Panc1 (cell line): Measurements from ENCODE around the gene ATG14. TPM values are rescaled to one million over a fixed set of nuclear protein-coding genes. Genes with fewer than 3 reads are reported as not detected.
"Not testable (repeated sequence)": the region's sequence is repeated elsewhere in the genome, so short reads cannot be mapped to it uniquely, and the experiment has no call there.

Experiments used
- ATAC-seq: fragments of 200-7000 bp; cut with Tn5 transposase; 2 replicates; pipeline ENCODE4 v1.9.1; 2020; ENCODE audit warnings: mild to moderate bottlenecking, moderate library complexity
- BruUV-seq: library from RNA; stranded (reverse); fragments of 400-500 nt; replicated peaks from 2 replicates; lab custom pipeline; 2021; lab: Mats Ljungman, UMichigan
- CTCF ChIA-PET: fragments of 300-600 bp; sonication (Branson Sonifier 250); formaldehyde crosslinking; loops from one replicate; lab custom pipeline; 2022; ENCODE audit warnings: antibody characterized with exemption; lab: Charles Lee
- POLR2A ChIA-PET: fragments of 300-600 bp; sonication (Branson Sonifier 250); formaldehyde crosslinking; loops from one replicate; lab custom pipeline; 2022; ENCODE audit warnings: antibody characterized with exemption; lab: Charles Lee
- DNase-seq: peaks from one replicate; pipeline ENCODE4 v3.0.0-alpha.2; 2010; ENCODE audit warnings: low read depth, low spot score
- H3K27ac ChIP-seq: 2 replicates; pipeline ENCODE4 v1.5.1; 2011; ENCODE audit warnings: mild to moderate bottlenecking, low read length, inconsistent platforms
- H3K27me3 ChIP-seq: fragments of 200-500 bp; sonication (Bioruptor generic); 2 replicates; pipeline ENCODE4 v1.6.0; 2014; ENCODE audit warnings: low read length, inconsistent platforms; ENCODE audit not compliant: control insufficient read depth, insufficient read depth
- H3K36me3 ChIP-seq: fragments of 200-500 bp; sonication (Bioruptor generic); 2 replicates; pipeline ENCODE4 v1.5.1; 2014; ENCODE audit warnings: inconsistent platforms, mild to moderate bottlenecking, low read length, moderate library complexity; ENCODE audit not compliant: control insufficient read depth, insufficient read depth
- H3K4me1 ChIP-seq: 2 replicates; pipeline ENCODE4 v1.5.1; 2011; ENCODE audit warnings: inconsistent platforms, mild to moderate bottlenecking, low read length, moderate library complexity; ENCODE audit not compliant: control insufficient read depth, insufficient read depth
- H3K4me3 ChIP-seq, 2 experiments: 2 replicates each; pipeline ENCODE4 v1.5.1; 2011 to 2012; ENCODE audit warnings: low read depth in 2 of 2, low read length in 2 of 2, mild to moderate bottlenecking in 2 of 2, inconsistent platforms in 1 of 2, moderate library complexity in 1 of 2
- H3K9me3 ChIP-seq: fragments of 200-500 bp; sonication (Bioruptor generic); 2 replicates; pipeline ENCODE4 v1.5.1; 2014; ENCODE audit warnings: low read depth, mild to moderate bottlenecking, inconsistent platforms, low read length, moderate library complexity; ENCODE audit not compliant: control insufficient read depth, insufficient read depth
- POLR2AphosphoS5 ChIP-seq: IDR thresholded peaks from 2 replicates; pipeline ENCODE4 v1.6.1; 2012; ENCODE audit warnings: mild to moderate bottlenecking, low read depth, low read length, moderate library complexity
- SIN3A ChIP-seq: IDR thresholded peaks from 2 replicates; pipeline ENCODE4 v1.6.1; 2012; ENCODE audit warnings: low read depth, mild to moderate bottlenecking, low read length, moderate library complexity, borderline replicate concordance; ENCODE audit not compliant: insufficient read depth
- TCF7L2 ChIP-seq: IDR thresholded peaks from 2 replicates; pipeline ENCODE4 v1.6.1; 2011; ENCODE audit warnings: mild to moderate bottlenecking, low read depth, low read length, inconsistent platforms
- in situ Hi-C: cut with HindIII; loops from 2 replicates; pipeline ENCODE4 v1.10.0; 2016; ENCODE audit warnings: low sequenced_read_pairs, low pct_unique_long_range_greater_than_20kb
- intact Hi-C: fragments of 100-400 bp; cut with micrococcal nuclease; formaldehyde crosslinking; loops from one replicate; pipeline ENCODE4 v1.10.0; 2022; ENCODE audit not compliant: unreplicated experiment
- total RNA-seq: library from RNA; stranded (reverse); gene quantifications from one replicate; pipeline ENCODE4 v1.2.1, GENCODE V29; 2021; ENCODE audit not compliant: unreplicated experiment
- TF ChIP-seq, protein P1 (sequence below), 2 experiments: IDR thresholded peaks; 2 replicates each; pipeline ENCODE4 v1.6.1; 2011 to 2012; ENCODE audit warnings: low read depth in 2 of 2, control low read depth in 1 of 2, low read length in 1 of 2, mild to moderate bottlenecking in 1 of 2, moderate library complexity in 1 of 2; ENCODE audit not compliant: insufficient read depth in 1 of 2
- TF ChIP-seq, protein P2 (sequence below): fragments of 450-650 bp; IDR thresholded peaks from 2 replicates; pipeline ENCODE4 v1.5.1; 2017; ENCODE audit warnings: mild to moderate bottlenecking

Gene ATG14
- total RNA-seq, 1 experiment from 2014 or later = 7.1 TPM

DNA sequence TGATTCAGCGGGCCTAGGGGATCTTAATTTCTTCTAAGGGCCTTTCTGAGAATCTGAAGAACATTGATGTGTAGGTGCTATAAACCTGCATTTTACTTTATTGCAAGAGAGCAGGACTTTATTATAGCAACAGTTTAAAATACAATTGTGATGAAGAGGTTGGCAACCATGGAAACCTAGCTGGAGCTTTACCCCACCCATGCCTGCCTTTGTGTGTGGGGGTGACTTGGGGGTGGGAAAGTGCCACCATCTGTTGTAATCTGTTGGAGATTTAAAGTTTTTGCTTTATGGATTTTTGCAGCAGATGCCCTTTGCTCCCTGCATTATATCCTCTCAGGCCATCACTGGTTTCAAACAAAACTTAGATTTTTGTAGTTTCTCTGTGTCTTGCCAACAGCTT is 64.6 kb downstream of the ATG14 start:
- TF ChIP-seq SIN3A = no peak
- TF ChIP-seq TCF7L2 = no peak
- TF ChIP-seq, protein P1, sequence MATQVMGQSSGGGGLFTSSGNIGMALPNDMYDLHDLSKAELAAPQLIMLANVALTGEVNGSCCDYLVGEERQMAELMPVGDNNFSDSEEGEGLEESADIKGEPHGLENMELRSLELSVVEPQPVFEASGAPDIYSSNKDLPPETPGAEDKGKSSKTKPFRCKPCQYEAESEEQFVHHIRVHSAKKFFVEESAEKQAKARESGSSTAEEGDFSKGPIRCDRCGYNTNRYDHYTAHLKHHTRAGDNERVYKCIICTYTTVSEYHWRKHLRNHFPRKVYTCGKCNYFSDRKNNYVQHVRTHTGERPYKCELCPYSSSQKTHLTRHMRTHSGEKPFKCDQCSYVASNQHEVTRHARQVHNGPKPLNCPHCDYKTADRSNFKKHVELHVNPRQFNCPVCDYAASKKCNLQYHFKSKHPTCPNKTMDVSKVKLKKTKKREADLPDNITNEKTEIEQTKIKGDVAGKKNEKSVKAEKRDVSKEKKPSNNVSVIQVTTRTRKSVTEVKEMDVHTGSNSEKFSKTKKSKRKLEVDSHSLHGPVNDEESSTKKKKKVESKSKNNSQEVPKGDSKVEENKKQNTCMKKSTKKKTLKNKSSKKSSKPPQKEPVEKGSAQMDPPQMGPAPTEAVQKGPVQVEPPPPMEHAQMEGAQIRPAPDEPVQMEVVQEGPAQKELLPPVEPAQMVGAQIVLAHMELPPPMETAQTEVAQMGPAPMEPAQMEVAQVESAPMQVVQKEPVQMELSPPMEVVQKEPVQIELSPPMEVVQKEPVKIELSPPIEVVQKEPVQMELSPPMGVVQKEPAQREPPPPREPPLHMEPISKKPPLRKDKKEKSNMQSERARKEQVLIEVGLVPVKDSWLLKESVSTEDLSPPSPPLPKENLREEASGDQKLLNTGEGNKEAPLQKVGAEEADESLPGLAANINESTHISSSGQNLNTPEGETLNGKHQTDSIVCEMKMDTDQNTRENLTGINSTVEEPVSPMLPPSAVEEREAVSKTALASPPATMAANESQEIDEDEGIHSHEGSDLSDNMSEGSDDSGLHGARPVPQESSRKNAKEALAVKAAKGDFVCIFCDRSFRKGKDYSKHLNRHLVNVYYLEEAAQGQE (IDR thresholded peaks at IDR 0.05; ENCODE audit: insufficient read depth in 1 of 2, low read depth in 2 of 2, low read length in 1 of 2) = no peak
- no peak for TF ChIP-seq POLR2AphosphoS5
- TF ChIP-seq, protein P2, sequence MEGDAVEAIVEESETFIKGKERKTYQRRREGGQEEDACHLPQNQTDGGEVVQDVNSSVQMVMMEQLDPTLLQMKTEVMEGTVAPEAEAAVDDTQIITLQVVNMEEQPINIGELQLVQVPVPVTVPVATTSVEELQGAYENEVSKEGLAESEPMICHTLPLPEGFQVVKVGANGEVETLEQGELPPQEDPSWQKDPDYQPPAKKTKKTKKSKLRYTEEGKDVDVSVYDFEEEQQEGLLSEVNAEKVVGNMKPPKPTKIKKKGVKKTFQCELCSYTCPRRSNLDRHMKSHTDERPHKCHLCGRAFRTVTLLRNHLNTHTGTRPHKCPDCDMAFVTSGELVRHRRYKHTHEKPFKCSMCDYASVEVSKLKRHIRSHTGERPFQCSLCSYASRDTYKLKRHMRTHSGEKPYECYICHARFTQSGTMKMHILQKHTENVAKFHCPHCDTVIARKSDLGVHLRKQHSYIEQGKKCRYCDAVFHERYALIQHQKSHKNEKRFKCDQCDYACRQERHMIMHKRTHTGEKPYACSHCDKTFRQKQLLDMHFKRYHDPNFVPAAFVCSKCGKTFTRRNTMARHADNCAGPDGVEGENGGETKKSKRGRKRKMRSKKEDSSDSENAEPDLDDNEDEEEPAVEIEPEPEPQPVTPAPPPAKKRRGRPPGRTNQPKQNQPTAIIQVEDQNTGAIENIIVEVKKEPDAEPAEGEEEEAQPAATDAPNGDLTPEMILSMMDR = no peak
- no peaks in the 10 kb centered on the region for H3K4me1 ChIP-seq
- ATAC-seq (no peak), DNase-seq (no peak)
- ChIA-PET CTCF (interaction anchor here (1.0 kb wide), 1 partner anchor 8 kb away, joined by 3 read pairs; no protein-coding TSS in a partner anchor), POLR2A (no interaction called here)
- H3K27me3 ChIP-seq = no peaks in the 10 kb centered on the region
- no peak overlapping the region for H3K27ac ChIP-seq
- intact Hi-C loops = loop anchor here (10.0 kb wide), 1 partner anchor 72 kb away; the partner anchor contains the start of gene FBXO34
- H3K9me3 ChIP-seq = no peaks in the 10 kb centered on the region
- in situ Hi-C loops = no loop called here
- BruUV-seq = no TSS peak
- H3K36me3 ChIP-seq = no peaks in the 10 kb centered on the region; the same call in none of the 2 replicates
- no peak overlapping the region for H3K4me3 ChIP-seq

DNA sequence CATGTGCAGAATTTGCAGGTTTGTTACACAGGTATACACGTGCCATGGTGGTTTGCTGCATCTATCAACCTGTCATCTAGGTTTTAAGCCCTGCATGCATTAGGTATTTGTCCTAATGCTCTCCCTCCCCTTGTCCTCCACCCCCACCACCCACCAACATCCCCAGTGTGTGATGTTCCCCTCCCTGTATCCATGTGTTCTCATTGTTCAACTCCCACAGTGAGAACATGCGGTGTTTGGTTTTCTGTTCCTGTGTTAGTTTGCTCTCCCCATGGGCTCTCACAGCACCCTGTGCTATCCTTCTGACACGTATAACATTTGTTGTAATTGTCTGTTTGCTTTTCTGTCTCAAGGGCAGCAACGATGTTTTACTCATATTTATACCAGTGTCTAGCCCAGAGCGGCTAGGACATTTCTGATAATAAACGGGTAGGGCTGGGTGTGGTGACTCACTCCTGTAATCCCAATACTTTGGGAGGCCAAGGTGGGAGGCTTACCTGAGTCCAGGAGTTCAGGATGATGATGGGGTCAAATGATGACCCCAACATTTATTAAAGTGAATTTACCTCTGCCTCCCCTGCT is 67.0 kb downstream of the ATG14 start:
- POLR2A ChIA-PET, H3K4me1 ChIP-seq, ATAC-seq, BruUV-seq, H3K4me3 ChIP-seq, H3K27me3 ChIP-seq, CTCF ChIA-PET, H3K9me3 ChIP-seq, H3K27ac ChIP-seq, DNase-seq, H3K36me3 ChIP-seq, in situ Hi-C loops: not testable (repeated sequence)
- intact Hi-C loops = loop anchor here (10.0 kb wide), 1 partner anchor 70 kb away; the partner anchor contains the start of gene FBXO34

DNA sequence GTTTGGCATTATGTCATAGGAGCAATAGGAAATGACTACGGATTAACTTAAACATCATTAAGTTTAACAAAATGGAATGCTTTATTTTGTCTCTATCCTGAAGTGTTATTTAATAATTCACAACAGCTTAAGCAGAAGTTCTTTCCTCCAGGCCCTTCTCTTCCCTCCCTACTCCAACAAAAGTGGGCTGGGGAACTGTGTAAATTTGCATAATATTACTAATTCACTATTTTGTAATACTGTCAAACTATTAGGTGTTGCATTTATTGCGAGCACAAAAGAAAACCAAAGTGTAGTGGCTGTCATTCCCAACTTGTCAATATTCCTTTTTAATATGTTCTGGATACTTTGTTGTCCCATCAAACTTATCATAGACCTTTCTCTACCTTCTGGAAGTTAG is 69.8 kb downstream of the ATG14 start:
- in situ Hi-C loops (no loop called here), intact Hi-C loops (loop anchor here (10.0 kb wide), 1 partner anchor 67 kb away; the partner anchor contains the start of gene FBXO34)
- DNase-seq (no peak), ATAC-seq (no peak)
- Histone ChIP-seq H3K9me3 (no peaks in the 10 kb centered on the region), H3K4me3 (no peak overlapping the region), H3K27ac (no peak overlapping the region), H3K27me3 (no peaks in the 10 kb centered on the region), H3K4me1 (peaks cover 5% of the 10 kb centered on the region; the same call in 1 of the 2 replicates), H3K36me3 (no peaks in the 10 kb centered on the region)
- TF ChIP-seq POLR2AphosphoS5 = no peak
- no peak for TF ChIP-seq TCF7L2
- TF ChIP-seq, protein P2 = no peak
- TF ChIP-seq SIN3A = no peak
- TF ChIP-seq, protein P1 (IDR thresholded peaks at IDR 0.05; ENCODE audit: insufficient read depth in 1 of 2, low read depth in 2 of 2, low read length in 1 of 2) = no peak
- CTCF ChIA-PET = no interaction called here
- POLR2A ChIA-PET = no interaction called here
- BruUV-seq = no TSS peak
